Activated CD4-positive, alpha-beta T cell treated with anti-CD3 and anti-CD28 coated beads, Interleukin-10, Interleukin-2, amounts not matched to agents 100 ng/mL and 50 ng/mL, durations not matched to agents 16 hours and 8 hours (primary cell): Measurements from ENCODE around the gene FAM229B.

Experiments used
- DNase-seq: peaks from one replicate; pipeline ENCODE4 v3.0.0-alpha.2; 2020

FAM229B gene

GRCh38 chr6:112145080-112145573, 57.7 kb downstream of the FAM229B start:
- DNase-seq, result no peak

GRCh38 chr6:112148103-112148502, 60.7 kb downstream of the FAM229B start:
- no peak for DNase-seq

GRCh38 chr6:112149236-112149635, 61.8 kb downstream of the FAM229B start:
- DNase-seq, result no peak

GRCh38 chr6:112149719-112150263, 62.4 kb downstream of the FAM229B start:
- no peak for DNase-seq

GRCh38 chr6:112150363-112150762, 63.0 kb downstream of the FAM229B start:
- no peak for DNase-seq
